HG02678 (cell line): Measurements from ENCODE around the gene CSF1.

Experiments used
- ATAC-seq: cut with Tn5 transposase; IDR thresholded peaks from one replicate; pipeline ENCODE4 v1.9.1; 2021; ENCODE audit warnings: mild to moderate bottlenecking, moderate library complexity; ENCODE audit not compliant: unreplicated experiment

Gene CSF1

DNA sequence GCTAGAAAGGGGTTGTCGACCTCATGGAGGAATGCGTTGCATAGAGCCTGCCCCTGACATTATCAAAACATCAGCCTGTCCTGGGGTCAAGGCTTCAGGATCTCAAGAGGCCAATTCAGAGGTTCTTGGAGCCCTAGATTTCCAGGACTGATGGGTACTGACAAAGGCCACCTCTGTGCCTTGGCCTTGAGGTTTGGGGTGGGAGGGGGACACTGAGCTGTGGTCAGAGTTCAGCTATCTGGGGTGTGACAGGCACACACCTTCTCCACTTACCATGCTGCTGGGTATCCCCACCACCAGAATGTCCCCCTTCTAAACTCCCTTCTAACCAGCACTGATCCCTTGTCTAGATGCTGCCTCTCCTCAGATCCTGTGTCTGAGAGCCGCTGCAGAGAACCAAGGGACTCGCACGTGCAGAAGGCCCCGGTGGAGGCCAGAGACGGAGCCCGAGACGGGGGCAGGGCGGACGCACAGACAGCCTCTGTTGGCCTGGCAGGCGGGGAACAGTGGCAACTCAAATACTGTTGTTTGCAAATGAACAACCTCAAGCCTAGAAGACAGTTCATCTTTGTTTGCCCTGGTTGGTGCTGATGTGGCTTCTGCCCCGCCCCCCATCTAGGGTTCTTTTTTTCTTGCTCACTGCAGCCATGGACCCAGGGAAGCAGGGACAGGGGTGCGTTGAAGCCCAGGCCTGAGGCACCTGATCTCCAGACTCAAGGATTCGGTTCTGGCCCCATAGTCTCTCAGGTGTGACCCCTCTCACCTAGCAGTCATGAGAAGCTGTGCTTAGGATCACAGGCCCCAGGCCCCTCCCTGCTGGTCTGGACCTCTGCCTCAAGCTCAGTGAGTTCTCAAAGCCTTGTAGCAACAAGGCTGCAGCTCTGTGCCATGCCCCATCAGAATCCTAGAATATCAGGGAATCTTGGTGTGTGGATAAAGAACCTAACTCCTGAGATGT, 28.1 kb upstream of the CSF1 start:
- ATAC-seq = no peak

DNA sequence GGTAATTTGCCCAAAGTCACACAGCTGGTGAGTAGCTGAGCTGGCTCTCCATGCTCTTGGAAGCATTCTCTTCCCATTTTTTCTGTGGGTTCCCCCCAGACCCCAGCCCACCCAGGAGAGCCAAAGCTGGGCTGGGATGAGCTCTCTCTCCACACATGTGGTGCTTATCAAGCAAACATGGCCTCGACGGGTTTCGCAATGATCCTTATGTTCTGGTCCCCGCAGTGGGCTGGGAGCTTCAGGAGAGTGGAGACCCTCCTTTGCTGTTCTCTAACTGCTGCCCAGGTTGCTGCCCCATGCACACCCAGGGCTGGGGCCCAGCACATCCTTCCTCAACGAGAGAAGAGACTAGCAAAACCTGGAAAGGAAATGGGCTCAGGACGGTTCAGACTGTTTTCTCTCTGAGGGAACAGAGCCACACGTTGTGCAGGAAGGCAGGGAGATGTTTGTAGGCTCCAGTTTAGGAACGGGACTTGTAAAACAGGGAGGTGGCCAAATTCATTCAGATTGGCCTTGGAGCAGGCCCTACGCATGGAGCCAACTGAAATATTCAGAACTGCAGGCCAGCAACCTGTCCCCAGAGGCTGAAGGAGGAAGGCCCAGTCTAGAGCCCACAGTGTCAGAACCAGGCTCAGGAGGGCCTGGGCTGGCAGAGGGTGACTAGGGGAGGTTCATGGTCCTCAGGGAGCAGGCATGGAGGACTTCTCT, 27.2 kb upstream of the CSF1 start:
- no peak for ATAC-seq

DNA sequence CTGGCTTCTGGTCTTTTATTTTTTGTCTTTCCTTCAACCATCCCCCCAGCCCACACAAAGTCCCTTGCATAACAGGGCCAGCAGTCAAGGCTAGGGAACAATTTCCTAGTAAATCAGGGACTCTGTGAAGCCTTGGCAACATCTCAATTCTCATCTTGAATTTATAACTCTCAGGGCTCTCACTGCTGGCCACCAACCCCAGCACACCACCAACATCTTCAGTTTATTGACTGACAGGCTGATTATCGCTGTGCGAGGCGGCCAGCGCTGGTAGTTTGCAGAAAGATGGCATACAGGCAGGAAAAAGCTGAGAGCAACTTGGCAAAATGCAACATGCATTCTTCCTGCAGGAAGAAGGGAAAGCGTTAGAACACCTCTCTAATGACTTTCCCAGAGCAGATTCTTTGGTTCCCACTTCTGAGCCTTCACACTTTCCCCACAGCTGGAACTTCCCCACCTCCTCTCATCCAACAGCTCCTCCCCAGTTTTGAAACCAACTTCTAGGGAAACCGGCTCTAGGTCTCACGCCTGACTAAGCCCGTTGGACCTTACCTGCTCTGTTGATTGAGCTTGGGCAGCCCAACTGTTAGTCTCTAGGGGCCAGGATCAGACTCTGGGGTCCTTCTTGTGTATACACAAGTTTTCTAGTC, 26.3 kb upstream of the CSF1 start:
- ATAC-seq = no peak

DNA sequence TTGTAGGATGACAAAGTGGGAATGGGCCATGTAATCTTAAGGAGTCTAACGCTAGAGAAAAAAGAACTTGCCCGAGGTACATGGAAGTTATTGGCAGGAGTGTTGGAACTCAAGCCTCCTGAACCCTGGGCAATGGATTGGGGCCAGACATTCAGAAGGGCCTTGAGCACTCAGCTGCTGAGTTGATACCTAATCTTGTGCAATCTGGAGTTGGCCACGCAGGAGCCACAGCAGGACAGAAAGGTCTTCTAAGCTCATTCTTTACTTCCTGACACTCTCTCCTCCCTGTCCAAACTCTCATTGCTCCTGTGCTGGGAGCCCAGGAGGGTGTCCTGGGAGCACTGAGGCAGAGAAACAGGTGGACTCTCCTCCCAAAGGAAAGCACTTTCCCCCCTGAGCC, 25.1 kb upstream of the CSF1 start:
- ATAC-seq = no peak

DNA sequence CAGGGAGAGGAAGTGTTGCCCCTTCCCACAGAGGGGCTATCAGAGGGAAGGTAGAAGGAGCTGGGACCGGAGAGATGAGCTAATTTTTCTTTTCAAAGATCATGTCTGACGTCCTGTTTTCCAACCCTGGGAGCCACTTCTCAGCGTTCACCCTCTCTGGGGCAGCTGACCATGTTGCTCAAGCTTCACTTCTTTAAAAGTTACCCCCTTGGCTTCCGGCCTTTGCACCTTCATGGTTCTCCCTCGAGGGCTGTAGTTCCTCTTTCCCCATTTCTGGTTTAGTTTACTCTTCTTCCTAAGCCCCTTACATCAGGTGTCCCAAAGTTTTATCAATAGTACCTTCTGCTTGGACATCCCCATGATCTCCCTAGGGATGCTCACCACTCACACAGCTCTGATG, 23.8 kb upstream of the CSF1 start:
- ATAC-seq = peak; percentile 44

DNA sequence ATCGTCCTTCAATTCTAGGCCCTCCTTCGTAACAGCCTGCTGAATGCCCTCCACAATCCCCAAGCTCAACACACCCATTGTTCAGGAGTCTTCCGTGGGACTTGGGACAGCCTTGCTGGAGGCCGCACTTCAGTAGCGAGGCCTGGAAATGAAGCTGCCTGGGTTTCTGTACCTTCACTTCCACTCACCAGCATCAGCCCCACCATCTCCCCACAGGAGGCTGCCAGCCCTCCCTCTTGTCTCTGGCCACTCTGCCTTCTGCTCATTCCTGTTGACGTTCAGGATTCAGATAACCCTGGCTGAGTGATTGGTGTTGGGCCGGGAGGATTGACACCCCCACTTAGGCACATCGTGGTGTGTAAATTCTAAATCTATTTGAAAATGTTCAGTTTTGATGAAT, 23.4 kb upstream of the CSF1 start:
- ATAC-seq = no peak

DNA sequence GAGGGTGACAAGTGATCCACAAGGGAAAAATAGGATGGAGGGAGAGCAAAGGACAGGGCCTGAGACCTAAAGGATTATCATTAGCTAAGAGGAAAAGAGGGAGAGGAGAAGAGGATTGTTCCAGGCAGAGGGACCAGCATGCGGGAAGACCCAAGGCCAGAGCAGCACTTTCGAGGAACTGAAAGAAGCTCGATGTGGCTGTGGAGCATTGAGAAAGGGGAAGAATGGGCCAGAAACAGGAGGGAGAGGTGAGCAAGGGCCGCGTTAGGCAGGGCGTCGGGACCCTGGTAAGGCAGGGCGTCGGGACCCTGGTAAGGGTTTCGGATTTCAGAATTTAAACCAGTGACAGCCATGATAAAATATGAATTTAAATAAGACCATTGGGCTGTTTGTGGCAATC, 22.8 kb upstream of the CSF1 start:
- ATAC-seq = no peak

DNA sequence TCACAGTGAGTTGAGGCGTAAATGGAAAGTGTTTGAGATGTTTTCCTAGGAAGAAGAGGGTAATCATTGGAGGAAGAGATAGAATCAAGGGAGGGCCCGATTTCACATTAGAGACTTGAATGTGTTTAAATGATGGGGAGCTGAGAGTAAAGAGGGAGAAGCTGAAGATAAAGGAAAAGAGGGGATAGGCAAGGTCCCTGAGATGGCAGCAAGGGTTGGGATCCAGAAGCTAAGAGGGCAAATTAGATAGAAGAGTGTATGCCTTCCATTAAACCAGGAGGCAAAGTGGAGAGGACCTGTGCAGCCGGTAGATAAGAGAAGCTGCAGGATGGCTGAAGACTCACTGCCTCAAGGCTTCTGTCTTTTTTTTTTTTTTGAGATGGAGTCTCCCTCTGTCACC, 21.6 kb upstream of the CSF1 start:
- no peak for ATAC-seq

DNA sequence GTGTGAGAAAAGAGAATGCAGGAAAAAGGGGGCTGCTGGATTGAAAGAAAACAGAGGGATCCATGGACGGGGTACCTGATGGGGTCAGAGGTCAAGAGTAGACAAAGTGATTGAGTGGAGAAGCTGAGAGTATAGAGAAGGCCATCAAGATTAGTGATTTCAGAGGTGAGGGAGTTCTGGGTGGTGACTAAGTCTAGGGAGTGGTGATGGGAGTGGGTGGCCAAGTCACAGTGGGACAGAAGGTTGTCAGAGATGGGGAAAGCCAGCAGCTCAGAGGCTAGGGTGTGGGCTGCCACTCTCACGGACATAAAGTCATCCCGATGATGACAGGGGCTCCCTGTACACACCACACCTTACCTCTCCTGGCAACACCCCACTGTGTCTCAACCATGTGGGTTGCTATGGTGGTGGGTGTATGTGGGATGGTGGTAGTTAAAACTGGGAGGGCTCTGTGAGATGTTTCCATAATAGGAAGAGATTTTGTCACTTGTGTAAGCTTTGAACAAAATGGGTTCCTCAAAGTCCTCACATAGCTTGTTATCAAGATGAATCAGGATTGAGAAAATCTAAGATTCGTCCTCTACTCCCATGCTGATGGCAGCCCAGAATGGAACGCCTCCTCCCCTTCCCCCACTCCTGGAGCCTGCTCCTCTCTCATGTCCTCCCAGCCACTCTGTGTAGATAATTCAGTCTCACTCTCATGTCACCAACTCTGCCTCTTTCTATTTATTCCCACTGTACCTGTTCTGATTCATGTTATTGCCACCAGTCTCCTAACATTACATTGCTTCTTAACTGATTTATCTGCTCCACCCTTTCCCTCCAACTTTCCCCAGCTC, 20.3 kb upstream of the CSF1 start:
- ATAC-seq = no peak

DNA sequence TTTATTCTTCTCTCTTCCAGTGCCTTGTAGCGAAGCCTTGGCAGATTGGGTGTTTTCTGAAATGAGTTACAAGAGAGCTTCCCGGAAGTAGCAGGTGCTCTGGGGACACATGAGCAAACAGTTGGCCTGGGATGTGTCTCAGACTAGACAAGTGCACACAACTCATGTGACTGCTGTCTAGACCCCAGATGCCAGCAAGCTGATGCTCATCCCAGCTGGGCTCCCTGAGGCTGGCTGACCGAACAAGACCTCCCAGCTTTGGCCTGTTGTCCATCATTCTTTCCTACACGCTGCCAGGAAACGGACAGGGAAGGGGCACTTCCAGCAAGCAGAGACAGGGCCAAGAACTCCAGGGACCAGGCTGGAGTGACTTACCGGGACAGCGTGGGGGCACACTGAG, 18.7 kb upstream of the CSF1 start:
- no peak for ATAC-seq

DNA sequence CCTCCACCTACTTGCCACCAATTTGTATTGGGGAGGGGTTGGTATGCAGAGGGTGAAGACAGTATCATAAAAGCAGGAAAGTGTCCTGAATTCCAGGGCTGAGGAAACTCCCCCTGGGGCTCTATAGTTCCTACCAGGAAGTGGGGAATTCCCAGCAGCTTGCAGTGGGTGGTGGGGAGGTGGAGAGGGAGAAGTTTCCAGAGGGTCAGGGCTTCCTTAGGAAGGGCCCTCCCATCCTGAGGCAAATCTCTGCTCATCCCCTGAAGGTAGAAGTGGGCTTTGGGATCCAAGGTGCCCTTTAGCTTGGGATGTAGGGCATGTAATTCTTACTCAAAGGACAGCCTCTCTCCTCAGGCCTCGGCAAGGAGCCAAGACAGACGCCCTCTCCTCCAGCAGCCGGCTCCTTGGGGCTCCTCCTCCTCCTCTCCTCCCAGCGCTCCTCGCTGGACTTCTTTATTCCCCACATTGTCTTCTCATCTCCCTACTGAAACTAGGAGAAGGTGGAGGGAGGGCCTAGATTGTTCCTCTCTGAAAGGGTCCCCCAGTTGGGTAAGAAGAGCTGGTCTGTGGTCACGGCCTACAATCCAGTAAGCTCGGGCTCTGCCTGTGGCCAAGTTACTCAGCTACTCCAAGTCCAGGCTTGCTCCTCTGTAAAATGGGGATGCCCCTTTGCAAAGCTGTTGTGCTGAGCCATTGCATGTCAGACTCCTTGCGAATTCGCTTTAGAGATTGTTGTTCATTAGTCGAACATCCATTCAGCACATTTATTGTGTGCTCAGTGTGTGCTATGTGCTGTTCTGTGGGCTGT, 17.9 kb upstream of the CSF1 start:
- no peak for ATAC-seq

DNA sequence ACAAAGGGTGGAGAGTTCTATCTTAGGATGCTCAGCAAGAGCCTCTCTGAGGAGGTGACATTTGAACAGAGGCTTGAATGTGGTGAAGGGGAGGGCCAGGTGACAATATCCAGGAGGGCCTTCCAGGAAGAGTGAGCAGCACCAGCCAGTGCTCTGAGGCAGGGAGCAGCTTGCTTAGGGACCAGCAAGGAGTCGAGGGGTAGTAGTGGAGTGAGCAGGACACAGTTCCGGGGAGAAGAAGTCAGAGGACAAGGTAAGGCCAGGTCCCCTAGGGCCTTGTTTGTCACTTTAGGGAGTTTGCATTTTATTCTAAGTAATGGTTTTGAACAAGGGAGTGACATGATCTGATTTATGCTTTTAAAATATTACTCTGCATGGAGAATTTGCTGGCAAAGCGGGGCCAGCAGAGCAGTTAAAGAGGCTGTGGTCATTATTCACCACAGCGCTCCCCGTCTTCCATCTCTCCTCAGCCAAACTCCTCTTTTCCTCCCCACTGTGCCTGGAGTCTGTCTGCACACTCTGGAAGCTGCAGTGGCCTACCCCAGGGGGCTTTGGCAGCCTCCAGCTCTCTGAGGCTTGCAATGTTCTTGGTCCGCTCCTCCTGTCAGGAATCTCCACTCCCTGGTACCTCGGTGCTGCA, 17.0 kb upstream of the CSF1 start:
- no peak for ATAC-seq

DNA sequence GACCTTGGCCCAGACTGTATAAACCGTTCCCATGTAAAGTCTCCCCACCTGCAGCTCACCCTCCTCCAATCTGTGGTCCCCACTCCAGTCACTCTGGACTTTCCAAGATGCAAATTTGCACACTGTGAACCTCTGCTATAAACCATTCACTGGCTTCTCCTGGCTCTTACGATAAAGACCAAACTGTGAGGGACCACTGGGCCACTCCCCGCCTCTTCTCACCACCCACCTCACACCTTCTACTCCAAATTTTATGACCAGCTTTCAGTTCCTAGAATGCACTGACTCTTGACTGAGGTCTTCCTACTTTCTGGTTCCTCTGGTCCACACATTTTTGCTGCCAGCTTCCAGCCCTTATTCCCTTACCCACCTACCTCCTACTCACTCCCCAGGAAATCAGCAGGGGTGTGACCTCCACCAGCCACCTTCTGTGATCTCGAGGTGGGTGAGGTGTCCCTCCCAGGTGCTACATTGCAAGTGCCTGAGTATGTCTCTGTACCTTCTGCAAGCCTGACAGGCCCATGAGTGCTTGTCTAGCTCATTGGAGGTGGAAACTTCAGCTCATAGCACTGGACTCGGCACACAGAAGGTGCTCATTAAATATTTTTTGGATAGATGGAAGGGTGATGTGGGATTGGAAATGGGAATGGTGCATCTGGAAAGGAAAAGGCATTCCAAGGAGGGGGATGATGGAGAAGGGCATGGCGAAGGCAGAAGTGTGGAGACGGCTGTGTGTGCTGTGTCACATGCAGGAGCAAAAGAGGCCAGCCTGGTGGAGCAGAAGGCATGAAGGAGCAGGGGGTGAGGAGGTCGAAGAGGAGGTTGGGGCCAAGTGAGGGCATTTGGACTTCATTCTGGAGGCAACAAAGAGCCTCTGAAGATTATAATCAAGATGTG, 15.6 kb upstream of the CSF1 start:
- ATAC-seq = peak; percentile 46

DNA sequence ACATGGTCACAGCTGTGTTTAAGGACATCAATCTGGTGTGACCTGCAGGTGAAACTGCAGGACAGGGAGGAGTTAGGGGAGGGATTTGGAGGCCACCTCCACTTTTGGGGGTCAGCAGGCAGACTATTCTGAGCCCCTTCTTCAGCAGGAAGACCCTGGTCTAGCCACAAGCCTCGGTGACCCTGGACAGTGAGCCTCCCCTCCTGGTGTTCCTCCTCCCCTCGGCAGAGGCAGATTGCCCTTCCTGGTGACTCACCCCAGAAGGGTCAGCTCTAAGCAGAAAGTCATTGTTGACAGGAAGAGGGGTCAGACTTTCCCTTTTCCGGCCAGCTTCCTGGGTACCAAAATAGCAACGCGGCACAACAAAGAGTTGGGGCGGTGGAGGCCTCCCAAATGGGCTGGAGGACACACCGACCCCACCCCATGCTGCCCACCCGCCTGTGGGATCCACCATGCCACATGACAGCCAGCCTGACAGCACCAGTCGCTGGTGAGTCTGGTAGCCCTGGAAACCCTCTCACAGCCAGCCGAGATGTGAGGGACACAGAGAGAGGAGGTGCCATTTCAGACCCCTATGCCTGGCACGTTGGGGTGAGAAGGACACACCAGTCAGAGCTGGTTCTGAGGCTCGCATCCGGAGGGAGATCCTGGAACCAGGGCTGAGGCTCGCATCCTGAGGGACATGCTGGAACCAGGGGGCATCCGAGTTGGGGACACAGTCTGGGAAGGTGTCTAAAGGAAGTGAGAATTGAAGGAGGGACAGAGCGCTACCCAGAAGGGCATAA, 14.7 kb upstream of the CSF1 start:
- ATAC-seq = no peak

DNA sequence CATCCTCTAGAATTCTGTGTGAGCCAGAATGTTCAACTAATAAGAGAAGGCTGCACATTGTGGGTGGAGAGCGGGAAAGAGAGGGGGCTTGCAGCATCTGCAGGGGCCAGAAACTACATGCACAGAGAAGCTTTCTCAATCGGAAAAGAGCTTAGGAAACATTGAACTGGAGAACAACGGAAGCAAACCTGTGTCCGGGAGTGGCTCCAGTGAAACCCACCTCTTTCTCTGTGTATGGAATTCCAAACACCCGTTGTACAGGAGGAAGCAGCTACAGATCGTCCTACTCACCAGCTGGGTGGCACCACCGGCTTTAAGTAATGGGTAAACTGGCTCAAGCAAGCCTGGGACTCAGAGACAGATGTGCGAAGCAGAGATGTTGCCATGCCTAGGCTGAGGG, 14.0 kb upstream of the CSF1 start:
- ATAC-seq = no peak

DNA sequence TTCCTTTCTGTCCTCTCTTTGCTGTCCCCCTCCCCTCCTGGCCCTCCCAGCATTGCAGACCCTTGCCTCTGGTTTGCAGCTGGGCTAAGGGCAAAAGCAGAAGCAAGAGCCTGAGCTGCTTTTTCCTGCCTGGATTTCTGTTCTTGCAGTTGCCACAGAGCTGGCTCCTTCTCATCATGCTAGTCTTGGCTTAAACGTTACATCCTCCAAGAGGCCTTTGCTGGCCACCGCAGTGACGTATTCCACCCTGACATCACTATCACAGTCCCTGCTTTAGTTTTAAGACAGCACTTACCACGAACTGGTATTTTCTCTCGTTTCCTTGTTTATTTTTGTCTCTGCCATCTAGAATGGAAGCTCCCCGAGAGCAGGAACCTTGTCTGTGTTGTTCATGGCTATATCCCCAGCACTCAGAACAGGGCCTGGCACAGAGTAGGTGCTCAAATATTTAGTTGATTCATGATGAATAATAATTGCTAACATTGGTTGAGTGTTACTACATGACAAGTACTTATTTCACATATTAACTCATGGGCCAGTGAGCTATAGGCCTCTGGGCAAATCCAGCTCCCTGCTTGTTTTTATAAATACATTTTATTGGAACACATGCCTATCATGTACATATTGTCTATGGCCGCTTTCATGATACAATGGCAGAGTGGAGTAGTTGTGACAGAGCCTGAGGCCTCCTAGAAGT, 13.2 kb upstream of the CSF1 start:
- ATAC-seq = no peak

DNA sequence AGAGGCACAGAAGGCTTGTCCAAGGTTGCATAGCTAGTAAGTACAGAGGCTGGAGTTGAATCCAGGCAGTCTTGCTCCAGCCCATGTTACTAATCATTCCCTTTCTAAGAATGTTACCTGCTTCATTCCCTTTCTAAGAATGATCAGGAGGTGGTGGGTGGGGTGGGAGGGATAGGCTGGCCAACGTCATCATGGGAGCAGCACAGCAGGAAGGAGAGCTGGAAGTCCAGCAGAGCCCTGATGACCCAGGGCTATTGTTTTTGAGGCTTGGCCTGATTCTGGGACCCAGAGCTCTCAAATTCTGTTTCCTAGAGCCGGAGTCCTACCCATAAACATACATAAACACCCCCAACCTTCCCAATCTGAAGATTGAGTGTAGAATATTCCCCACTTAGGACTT, 11.8 kb upstream of the CSF1 start:
- no peak for ATAC-seq
